Measurements from ENCODE around the gene IGSF21.

GRCh38 chr1:18142471-18142870, 34.9 kb downstream of the IGSF21 start:
- TF ChIP-seq POLR2A (IDR thresholded peaks at IDR 0.05) = no peak
- no peak for TF ChIP-seq CTCF (IDR thresholded peaks at IDR 0.05)
